SK-MEL-5 (cell line): ENCODE results near the gene CACNA2D1. TPM values are rescaled to one million over a fixed set of nuclear protein-coding genes. Genes with fewer than 3 reads are reported as not detected.
"Not testable (repeated sequence)": the region's sequence is repeated elsewhere in the genome, so short reads cannot be mapped to it uniquely, and the experiment has no call there.

ENCODE experiments used
- DNase-seq: peaks from one replicate; pipeline ENCODE4 v3.0.0-alpha.2; 2016; ENCODE audit warnings: low read depth, low spot score
- in situ Hi-C: cut with HindIII; loops from 2 replicates; pipeline ENCODE4 v1.10.0; 2016; ENCODE audit warnings: low sequenced_read_pairs, high pct_unique_total_duplicates, low pct_unique_long_range_greater_than_20kb
- total RNA-seq: library from RNA; depleted of rRNA; stranded (reverse); fragments of >200 nt; shearing (Covaris generic); gene quantifications from 2 replicates; pipeline ENCODE4 v1.2.3, GENCODE V29; 2014

The CACNA2D1 gene
- total RNA-seq, 1 experiment from 2014 or later, result 10.3 TPM

GRCh38 chr7:82029236-82029913 is 414.2 kb downstream of the CACNA2D1 start:
- in situ Hi-C loops, result no loop called here
- no peak for DNase-seq

- DNase-seq, result no peak
- in situ Hi-C loops, result no loop called here
Measured at GRCh38 chr7:82028097-82028496, 415.5 kb downstream of the CACNA2D1 start.

- in situ Hi-C loops, result no loop called here
- DNase-seq, result no peak
Measured at GRCh38 chr7:82021713-82022112, 421.9 kb downstream of the CACNA2D1 start.

GRCh38 chr7:82021036-82021435 is 422.5 kb downstream of the CACNA2D1 start:
- in situ Hi-C loops, result no loop called here

GRCh38 chr7:82019551-82020475 is 423.8 kb downstream of the CACNA2D1 start:
- no peak for DNase-seq
- in situ Hi-C loops, result no loop called here

More at GRCh38 chr7:82021036-82021435, 422.5 kb downstream of the CACNA2D1 start:
- DNase-seq, result no peak

GRCh38 chr7:82018226-82018625 is 425.4 kb downstream of the CACNA2D1 start:
- in situ Hi-C loops, result no loop called here

GRCh38 chr7:82017334-82017943 is 426.1 kb downstream of the CACNA2D1 start:
- DNase-seq, result peak; percentile 67
- in situ Hi-C loops, result no loop called here

More at GRCh38 chr7:82018226-82018625, 425.4 kb downstream of the CACNA2D1 start:
- no peak for DNase-seq

GRCh38 chr7:82015751-82016150 is 427.8 kb downstream of the CACNA2D1 start:
- no peak for DNase-seq
- in situ Hi-C loops, result no loop called here

- in situ Hi-C loops, result loop anchor here (5.0 kb wide), 1 partner anchor 522 kb away; no protein-coding TSS in a partner anchor
- not testable (repeated sequence) for DNase-seq
Measured at GRCh38 chr7:82014574-82014973, 429.0 kb downstream of the CACNA2D1 start.

GRCh38 chr7:82012453-82012852 is 431.1 kb downstream of the CACNA2D1 start:
- DNase-seq, result peak; percentile 29
- in situ Hi-C loops, result loop anchor here (5.0 kb wide), 1 partner anchor 520 kb away; no protein-coding TSS in a partner anchor

GRCh38 chr7:82010416-82010815 is 433.2 kb downstream of the CACNA2D1 start:
- in situ Hi-C loops, result loop anchor here (5.0 kb wide), 1 partner anchor 518 kb away; no protein-coding TSS in a partner anchor
- no peak for DNase-seq

GRCh38 chr7:82007315-82007714 is 436.3 kb downstream of the CACNA2D1 start:
- in situ Hi-C loops, result no loop called here
- no peak for DNase-seq

- DNase-seq, result no peak
- in situ Hi-C loops, result no loop called here
Measured at GRCh38 chr7:82005056-82005455, 438.5 kb downstream of the CACNA2D1 start.

- in situ Hi-C loops, result no loop called here
- DNase-seq, result no peak
Measured at GRCh38 chr7:81993186-81993585, 450.4 kb downstream of the CACNA2D1 start.

- in situ Hi-C loops, result no loop called here
Measured at GRCh38 chr7:81990395-81990794, 453.2 kb downstream of the CACNA2D1 start.

GRCh38 chr7:81986723-81987470 is 456.7 kb downstream of the CACNA2D1 start:
- no peak for DNase-seq
- in situ Hi-C loops, result no loop called here

More at GRCh38 chr7:81990395-81990794, 453.2 kb downstream of the CACNA2D1 start:
- DNase-seq, result no peak

GRCh38 chr7:81983406-81983805 is 460.2 kb downstream of the CACNA2D1 start:
- in situ Hi-C loops, result no loop called here
- no peak for DNase-seq
